NK-92 treated with Interleukin-12 subunit alpha and Interleukin-12 subunit beta, amount 100 ng/mL, for 24 hours (cell line): Measurements from ENCODE around the gene RAB35.

Experiments used
- DNase-seq: peaks from one replicate; lab custom pipeline; 2025; lab: John Stamatoyannopoulos, UW

Gene RAB35

DNA sequence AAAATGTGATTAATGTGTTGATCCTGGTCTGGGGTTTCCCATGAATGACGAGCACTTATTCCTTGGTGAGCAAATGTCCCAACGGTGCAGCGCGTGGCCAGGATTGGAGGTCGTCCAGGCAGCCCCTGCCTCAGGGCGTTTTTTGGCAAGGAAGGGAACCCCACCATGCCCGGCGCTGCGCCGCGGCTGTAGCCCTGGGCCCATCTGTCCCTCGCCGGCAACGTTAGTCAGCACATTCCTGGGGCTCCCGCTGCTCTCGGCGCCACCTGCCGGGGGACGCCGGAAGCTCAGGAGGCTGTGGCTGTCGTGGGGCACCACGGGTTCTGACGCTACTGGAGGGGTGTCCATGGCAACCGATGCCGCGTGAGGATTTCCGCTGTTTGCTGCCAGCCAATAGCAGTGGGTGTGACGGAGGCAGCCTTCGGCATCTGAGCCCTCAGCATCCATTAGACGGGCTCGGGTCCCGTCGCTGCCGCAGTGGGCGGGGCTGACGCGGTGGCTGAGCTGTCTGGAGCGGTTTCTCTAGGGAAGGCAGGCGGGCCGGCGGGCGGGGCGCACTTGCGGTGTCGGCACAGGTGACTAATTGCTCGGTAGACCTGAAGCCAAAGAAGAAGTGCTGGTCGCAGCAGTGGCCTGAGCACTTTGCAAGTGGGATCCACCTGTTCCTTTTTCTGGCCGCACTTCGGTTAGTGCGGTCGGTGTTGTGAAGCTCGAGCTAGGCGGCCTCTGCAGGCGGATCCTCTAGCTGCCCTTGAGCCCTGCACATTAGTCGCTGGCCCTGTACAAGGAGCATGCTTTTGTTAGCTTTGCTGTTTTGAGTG lies 29.5 kb downstream of the RAB35 start:
- DNase-seq: peak; percentile 99

DNA sequence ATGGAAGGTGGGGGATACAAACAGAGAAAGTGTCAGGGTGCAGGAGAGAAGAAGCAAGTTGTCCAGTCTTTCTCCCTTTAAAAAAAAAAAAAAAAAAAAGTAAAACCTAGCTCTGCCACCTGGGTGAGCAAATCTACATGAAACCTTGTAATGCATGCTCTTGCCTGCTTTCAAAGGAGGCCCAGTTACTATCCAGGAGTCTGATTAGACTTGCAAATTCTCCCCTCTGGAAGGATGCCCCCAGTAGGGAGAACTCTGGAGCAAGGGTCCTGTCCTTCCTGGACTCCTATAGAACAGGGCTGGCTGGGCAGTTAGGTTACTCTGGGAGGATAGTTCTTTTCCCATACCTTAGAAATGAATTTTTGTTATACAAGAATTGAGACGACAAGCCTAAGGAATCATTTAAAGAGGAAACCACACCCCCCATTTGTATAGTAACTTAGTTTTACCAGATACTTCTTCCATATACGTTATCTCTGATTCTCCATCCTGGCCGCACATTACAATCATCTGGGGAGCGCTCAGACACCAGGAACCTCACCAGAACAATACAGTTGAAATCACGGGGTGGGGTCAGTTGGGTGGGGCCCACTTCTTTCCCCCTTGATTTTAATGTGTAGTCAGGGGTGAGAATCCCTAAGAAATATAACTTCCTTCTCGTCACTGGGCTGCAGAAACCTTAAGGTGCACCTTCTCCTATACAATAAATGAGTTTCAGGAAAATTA lies 30.5 kb downstream of the RAB35 start:
- no peak for DNase-seq

DNA sequence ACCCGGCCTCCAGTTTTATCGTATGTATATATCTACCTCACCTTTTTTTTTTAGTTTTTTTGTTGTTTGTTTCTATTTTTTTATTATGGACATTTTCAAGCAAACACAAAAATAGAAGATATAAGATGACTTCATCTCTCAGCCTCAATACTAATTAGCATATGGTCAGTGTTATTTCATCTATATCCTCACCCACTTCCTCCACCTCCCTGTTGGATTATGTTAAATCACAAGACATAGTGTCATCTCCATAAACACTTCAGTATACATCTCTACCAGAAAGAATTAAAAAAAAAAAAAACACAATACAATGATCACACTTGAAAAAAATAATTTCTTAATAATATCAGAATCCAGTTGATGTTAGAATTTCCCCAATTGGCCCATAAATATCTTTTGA lies 34.9 kb downstream of the RAB35 start:
- no peak for DNase-seq

DNA sequence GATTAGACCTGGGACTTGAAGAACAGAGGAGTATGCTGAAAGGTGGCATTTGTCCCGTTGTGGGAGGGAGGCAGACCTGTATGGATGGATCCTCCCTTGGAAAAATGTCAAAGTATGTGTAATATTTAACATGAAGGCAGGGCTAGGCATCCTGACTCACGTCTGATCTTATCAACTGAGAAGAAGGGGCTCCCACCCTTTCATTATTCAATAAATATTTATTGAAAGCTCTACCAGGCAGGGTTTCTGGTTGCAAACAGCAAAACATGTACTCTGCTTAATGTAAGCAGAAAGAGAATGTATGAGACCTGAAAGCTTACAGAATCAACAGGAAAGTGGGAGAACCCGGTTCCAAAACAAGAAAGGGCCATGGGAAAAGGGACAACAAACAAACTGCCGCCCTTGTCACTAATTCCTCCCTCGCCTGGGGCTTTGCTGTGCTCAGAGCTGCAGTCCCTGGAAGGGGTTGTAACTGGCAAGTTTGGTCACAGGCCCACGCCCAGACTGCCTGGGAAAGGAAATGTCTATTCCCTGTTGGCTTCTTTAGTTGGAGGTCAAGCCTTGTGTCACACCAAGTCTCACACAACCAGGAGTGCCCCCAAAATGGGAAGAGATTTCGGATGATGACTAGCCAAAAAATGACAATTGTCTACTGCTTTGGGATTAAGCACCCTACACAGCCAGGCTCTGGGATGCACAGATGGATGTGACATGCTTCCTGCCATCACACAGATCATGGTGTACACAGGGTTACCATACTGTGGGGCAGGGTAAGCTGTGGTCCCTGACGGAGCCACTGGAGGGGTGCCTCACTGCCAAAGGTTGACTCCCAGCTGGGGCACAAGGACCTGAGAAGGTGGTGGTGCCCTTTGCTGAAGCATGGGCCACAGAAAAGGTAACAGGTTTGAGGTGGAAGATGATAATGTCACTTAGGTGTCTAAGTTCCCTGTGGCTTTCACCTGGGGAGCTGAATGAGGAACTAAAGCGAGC lies 36.8 kb downstream of the RAB35 start:
- no peak for DNase-seq

DNA sequence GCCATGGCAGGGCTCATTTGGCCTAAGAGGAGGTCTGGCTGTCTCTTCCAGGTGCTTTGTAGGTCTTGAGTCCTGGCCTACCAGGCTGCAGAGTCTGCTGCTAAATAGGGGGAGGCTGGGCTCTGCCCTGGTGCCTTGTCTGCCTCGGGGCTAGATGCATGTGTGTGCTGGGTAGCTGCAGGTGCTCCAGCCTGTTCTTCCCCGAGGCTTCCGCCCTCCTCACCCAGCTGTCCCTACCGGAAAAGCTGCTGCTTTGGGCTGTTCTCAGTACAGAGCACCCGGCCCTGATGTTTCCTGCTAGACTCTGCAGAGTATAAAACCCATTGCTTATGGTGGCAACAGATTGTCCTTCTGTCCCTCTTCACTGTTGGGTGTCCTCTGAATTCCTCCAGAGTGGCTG lies 37.7 kb downstream of the RAB35 start:
- DNase-seq: no peak

DNA sequence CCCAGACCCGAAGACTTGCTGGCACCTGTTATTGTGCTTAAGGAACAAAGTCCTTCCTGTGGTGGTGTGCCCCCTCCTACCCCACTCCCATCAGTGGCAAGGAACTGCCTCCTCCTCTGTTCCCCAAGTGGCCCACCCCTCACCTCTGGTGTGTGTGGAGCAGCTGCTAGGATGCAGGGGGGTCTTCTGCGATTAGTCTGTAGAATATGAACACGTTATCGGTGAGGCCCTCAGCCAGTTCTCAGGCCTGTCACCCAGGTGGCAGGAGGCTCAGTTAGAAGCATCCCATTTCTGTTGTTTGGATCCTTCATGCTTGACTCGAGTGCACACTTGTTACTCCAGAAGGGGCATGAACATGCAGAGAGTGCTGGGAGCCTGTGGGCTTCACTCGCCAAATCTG lies 39.3 kb downstream of the RAB35 start:
- DNase-seq: no peak

DNA sequence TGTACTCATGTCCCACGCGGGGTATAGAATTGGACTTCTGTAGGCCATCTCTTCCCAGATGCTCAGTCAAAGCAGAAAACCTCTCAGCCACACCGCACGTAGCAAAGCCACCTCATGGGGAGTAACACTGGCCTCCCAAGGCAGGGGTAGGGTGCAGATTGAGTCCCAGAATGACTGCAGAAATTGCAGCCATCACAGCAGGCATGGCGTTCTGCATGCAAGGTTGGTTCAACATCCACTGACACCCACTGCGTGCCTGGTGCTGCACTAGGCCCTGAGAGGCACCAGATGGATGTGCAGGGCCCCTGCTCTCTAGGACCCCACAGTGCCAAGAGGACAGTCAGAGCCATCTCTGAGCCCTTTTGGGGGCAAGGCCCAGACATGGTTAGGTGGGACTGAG lies 39.9 kb downstream of the RAB35 start:
- no peak for DNase-seq

DNA sequence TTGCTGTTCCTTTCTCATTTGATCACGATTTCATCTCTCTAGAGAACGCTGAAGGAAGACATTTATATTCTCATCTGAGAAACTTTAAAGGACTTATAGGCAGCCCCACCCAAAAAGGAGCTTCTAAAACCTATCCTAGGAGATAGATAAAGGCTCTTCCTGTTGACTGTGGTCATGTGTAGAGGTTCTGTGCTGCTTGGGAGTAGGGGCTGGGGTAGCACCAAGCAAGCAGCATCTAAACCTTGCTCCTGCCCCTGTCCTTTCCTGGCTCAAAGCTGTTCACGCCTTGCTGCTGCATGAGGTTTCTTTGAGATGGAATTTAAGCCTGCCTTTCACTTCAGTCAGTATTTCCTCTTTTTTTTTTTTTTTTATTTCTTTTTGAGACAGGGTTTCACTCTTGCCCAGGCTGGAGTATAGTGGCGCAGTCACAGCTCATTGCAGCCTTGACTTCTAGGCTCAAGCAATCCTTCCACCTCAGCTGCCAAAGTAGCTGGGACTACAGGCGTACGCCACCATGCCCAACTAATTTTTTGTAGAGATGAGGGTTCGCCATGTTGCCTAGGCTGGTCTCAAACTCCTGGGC lies 41.4 kb downstream of the RAB35 start:
- no peak for DNase-seq

DNA sequence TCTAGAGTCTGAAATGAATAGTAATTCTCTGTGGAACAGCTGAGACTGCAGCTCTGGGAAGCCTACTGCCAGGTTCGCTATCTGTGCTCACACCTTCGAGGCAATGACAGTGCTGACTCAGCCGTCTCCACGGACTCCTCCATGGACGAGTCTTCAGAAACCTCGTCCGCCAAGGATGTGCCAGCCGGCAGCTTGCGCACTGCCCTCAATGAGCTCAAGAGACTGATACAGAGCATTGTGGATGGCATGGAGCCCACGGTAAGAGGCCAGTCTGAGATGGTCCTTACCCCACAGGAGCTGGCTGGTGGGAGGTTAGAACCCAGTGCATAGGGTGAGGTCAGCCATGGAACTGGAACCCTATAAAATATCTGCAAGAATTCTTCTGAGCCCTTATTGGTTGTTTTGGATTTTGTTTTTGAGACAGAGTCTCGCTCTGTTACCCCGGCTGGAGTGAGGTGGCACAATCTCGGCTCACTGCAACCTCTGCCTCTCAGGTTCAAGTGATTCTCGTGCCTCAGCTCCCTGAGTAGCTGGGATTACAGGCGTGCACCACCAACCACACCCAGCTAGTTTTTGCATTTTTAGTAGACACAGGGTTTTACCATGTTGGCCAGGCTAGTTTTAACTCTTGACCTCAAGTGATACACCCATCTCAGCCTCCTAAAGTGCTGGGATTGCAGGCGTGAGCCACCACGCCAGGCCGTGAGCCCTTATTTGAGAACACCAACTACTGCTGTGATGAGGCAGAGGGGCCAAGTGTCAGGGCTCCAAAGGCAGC lies 43.9 kb downstream of the RAB35 start:
- DNase-seq: no peak

DNA sequence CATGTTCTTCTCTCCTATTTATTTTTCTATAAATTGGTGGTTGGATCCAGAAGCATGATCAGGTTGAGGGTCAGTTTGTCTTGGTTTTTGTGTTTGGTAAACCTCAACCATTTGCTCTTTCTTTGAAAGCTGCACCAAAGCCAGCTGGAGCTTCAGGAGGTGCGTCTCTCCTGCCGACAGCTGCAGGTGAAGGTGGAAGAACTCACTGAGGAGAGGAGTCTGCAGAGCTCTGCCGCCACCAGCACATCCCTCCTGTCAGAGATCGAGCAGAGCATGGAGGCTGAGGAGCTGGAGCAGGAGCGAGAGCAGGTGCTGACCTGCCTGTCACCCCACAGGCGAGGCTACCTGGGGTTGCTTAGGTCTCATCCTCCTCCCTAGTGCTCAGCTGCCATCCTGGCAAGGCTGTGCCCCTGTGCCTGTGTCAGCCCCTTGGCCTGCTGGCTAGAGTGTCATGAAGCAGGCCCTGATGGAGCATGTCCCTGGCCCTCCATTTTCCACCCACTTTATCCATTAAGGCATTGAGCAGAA lies 45.0 kb downstream of the RAB35 start:
- DNase-seq: no peak

DNA sequence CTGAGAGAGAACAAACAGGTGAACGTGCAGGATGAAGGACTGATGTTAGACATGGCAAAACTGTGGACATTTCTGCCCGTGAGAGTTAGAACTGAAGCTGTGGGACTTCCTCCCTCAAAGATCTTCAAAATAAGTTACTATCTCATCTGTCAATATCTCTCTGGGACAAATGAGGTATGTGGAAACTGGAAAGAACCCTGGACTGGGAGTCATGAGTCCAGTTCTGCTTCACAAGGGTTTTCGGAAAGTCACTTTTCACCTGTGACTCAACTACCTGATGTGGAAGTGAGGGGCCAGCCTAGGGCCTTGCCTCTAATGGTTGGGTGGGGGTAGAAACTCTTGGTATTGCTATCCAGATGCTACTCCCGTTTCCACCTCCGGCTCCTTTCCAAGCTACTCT lies 47.3 kb downstream of the RAB35 start:
- DNase-seq: no peak

DNA sequence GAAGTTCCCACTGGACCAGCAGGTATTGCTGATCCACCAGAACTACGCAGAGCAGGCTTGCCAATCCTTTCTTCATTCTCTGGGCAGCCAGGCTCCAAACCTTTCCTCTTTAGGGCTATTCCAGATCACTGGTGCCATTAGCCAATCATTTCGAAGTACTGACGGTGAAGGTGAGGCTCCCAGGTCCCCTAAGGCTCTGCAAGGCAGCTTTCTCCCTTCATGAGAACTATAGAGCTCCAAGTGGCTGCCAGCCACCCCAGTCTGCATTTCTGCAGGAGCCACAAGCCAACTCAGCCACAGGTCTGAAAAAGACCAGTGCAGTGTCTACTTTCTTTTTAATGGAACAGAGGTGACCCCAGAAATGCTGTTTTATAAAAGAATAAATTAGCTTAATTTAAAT lies 48.7 kb downstream of the RAB35 start:
- DNase-seq: no peak

DNA sequence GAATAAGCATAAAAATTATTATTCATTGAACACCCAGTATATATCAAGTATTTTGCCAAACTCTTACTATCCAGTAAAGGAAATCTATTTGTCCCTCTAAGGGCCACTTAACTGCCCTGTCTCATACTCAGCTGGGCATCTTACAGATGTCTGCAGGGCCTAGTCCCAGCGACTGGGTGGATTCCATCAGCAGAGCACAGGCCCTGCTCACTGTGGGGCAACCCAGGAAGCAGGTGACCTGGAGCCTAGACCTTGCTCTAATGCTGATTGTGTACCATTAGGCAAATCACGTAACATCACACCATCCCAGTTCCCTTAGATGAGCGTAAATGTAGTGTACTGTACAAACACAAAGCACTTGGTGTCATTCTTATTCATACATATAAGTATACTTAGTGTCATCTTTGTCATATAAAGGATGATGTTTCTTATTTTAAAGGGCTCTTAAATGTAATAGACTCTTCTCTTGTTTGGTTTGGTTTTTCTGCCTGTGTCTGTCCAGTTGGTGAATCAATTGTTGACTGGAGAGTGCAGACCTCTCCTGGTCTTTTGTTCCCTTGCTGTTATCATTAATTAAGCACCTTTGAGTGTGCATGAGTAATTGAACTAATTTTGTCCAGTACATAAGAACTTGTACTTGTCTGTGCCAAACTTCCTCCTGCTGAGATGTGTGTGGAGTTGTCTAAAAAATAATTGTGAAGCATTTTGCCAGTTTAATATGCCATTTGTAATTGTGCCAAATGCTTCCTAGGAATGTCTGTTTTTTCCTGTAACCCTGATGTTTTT lies 49.3 kb downstream of the RAB35 start:
- no peak for DNase-seq

DNA sequence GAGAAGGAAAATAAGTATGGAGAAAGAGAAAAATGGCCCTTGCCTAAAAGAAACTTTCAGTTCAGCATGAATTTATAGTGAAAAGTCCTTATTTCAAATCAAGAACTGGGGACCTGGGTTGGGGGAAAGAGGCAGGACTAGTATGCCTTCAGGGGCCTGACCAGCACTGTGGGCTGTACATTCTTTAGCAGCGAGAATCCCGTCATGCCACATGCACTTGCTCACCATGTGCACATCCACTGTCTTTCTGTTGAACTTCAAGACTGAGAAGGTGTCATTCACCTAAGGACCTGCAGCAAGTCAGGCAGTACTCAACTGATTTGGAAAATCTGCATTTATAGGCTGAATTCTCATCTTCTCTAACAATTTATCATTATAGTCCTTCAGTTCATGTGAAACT lies 50.2 kb downstream of the RAB35 start:
- no peak for DNase-seq

DNA sequence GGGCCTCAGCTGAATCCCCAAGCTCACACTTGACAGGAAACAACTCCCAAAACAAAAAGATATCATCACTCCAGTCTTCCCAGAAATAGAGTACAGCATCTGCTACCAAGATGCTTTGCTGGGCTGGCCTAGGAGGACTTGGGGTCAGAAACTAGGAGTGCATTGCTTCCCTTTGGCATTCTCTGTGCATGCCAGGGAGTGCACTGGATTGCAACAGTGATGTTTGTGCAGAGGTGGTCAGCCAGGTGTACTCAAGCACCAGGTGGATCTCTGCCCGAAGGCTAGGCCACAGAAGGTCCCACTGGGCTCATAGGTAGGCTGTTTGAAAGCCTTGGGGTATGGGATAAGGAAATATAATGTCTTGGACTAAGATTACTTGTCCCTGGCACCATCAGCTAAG lies 51.1 kb downstream of the RAB35 start:
- DNase-seq: no peak

DNA sequence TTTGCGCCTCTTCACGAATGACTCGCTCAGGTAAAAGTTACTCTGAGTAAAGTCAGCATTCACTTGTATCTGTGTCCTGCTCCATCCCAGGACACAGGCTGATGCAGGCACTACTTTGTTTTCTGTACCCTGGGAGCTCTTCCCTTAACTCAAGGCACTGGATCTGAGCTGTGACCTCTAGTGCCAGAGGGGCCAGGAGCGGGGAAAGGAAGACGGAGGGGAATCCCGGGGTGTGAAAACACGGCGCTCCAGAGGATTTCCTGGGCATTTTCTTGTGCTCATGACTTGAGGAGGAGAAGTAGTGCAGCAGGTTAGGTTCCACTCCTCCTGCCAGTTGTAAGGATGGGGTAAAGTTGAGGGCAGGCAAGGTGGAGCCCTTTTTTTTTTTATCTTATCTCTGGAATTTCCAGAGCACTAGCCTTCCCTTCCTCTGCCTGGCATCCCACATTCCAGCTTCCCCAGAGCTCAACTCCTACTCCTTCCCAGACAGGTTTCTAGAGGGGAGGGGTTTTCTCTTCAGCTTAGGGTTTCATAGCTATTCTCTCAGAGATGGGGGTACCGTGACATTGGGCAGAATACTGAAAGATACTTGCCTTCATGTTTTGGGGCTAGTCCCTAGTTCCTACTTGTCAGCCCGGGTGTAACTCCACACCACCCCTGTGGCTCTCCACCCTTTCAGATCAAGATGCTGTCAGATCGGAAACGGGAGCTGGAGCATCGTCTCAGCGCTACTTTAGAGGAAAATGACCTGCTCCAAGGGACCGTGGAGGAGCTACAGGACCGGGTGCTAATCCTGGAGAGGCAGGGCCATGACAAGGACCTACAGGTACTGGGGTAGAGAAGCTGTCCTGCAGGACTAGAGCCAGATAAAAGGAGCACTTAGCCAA lies 52.3 kb downstream of the RAB35 start:
- no peak for DNase-seq

DNA sequence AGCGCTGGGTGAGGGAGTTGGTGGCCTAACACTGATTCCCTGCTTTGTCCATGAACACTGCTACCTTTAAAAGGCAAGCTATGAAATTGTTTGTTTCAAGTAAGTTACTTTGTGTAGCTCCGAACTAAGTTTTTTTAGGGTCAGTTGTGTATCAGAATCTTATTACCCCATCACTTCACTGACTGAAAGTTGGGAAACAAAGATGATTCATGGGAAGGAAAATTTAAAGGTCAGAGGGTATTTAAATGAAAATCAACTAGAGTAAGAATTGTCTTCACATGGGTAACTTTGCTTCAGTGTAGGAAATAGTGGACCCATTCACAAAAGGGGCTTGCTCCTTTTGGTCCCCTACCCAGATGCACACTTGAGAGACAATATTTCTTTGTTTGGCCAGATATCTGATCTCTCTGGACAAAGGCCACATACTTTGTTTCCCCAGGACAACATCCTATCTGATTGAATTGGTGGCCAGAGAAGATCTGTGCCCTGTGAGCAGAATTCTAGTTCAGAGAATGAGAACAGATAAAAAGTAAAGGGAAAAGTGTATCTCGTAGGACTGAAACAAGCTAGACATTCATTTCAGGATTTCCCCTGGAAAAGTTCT lies 53.5 kb downstream of the RAB35 start:
- no peak for DNase-seq

DNA sequence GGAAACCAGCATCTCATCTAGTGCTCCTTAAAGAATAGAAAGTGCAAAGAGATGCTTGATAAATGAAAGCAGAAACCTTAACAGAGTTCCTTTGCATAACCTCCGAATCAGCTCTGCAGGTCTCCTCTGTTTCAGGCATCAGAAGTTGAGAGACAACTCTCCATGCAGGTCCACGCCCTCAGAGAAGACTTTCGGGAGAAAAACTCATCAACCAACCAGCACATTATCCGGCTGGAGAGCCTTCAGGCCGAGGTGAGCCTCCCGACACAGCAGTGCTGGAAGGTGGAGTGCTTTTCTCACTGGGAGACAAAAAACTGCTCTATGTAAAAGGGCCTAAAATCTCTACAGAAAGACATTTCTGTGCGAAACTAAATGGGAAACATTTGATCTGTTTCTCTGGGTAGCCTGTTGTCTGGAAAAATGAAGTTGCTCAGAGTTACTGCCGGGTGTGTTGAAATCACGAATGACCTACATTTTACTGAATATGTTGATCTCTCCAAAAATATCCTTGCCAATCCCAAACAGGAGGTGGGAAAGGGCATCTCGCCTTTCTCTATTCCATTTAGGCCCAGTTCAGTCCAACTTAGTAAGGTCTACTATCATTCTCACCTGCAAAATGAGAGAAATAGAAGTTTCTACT lies 54.9 kb downstream of the RAB35 start:
- no peak for DNase-seq
